Measurements from ENCODE around the gene CDYL. TPM values are rescaled to one million over a fixed set of nuclear protein-coding genes. Genes with fewer than 3 reads are reported as not detected.

CDYL gene
- total and polyA plus RNA-seq, 10 donors, result 6.8 to 48.4 (median 35.3) TPM

- Histone ChIP-seq H3K27ac (no peak overlapping the region), H3K9me3 (no peaks in the 10 kb centered on the region), H3K4me1 (peaks cover 0 to 89% (median 20%) of the 10 kb centered on the region in 6 donors), H3K36me3 (no peaks in the 10 kb centered on the region), H3K27me3 (replicated peaks in 1 of 7) (no peaks in the 10 kb centered on the region), H3K4me3 (no peak overlapping the region)
- intact Hi-C loops (cut with DNase I; ENCODE audit: low total_unique reads), result no loop called here
- TF ChIP-seq POLR2AphosphoS5 (IDR thresholded peaks at IDR 0.05), result no peak
- TF ChIP-seq POLR2A (IDR thresholded peaks at IDR 0.05), result no peak
- DNase-seq, result no peak
- WGBS, 5 donors, result 89 to 92% (median 91%) methylated on average over 4 of the region's 4 CpGs
Measured at GRCh38 chr6:4818272-4818938, 42.2 kb downstream of the CDYL start.

- 84 to 96% (median 87%) methylated on average over 1 of the region's 1 CpG for WGBS, 5 donors
- H3K4me1 ChIP-seq, result peaks cover 0 to 75% (median 9%) of the 10 kb centered on the region in 6 donors
- no peak for TF ChIP-seq CTCF (IDR thresholded peaks at IDR 0.05 in 8 of 11, conservative IDR thresholded peaks at IDR 0.05 in 3 of 11)
- no peak for TF ChIP-seq POLR2A (IDR thresholded peaks at IDR 0.05)
- no peak for TF ChIP-seq POLR2AphosphoS5 (IDR thresholded peaks at IDR 0.05)
Measured at GRCh38 chr6:4819706-4820283, 43.6 kb downstream of the CDYL start.

GRCh38 chr6:4820704-4821276, 44.6 kb downstream of the CDYL start:
- intact Hi-C loops (cut with DNase I; ENCODE audit: low total_unique reads), result no loop called here
- H3K9me3 ChIP-seq, result peaks cover 0 to 21% (median 9%) of the 10 kb centered on the region in 8 donors
- no peak overlapping the region for H3K4me3 ChIP-seq
- no peak for DNase-seq
- no peak overlapping the region for H3K27ac ChIP-seq
- TF ChIP-seq POLR2AphosphoS5 (IDR thresholded peaks at IDR 0.05) (no peak), CTCF (IDR thresholded peaks at IDR 0.05 in 8 of 11, conservative IDR thresholded peaks at IDR 0.05 in 3 of 11) (no peak), POLR2A (IDR thresholded peaks at IDR 0.05) (no peak)
- H3K27me3 ChIP-seq (replicated peaks in 1 of 7), result no peaks in the 10 kb centered on the region
- WGBS, 5 donors, result 80 to 95% (median 93%) methylated on average over 5 of the region's 5 CpGs
- no peaks in the 10 kb centered on the region for H3K36me3 ChIP-seq
- H3K4me1 ChIP-seq, result peaks cover 0 to 67% (median 3%) of the 10 kb centered on the region in 6 donors

More at GRCh38 chr6:4819706-4820283, 43.6 kb downstream of the CDYL start:
- no peak overlapping the region for H3K27ac ChIP-seq
- DNase-seq, result no peak
- H3K27me3 ChIP-seq (replicated peaks in 1 of 7), result no peaks in the 10 kb centered on the region
- peaks cover 0 to 12% (median 0%) of the 10 kb centered on the region in 8 donors for H3K9me3 ChIP-seq
- H3K4me3 ChIP-seq, result no peak overlapping the region
- intact Hi-C loops (cut with DNase I; ENCODE audit: low total_unique reads), result no loop called here
- H3K36me3 ChIP-seq, result no peaks in the 10 kb centered on the region

GRCh38 chr6:4822476-4822875, 46.3 kb downstream of the CDYL start:
- Histone ChIP-seq H3K36me3 (peaks cover 0 to 3% (median 0%) of the 10 kb centered on the region in 6 donors), H3K4me3 (no peak overlapping the region), H3K4me1 (peaks cover 0 to 50% (median 3%) of the 10 kb centered on the region in 6 donors), H3K27ac (no peak overlapping the region), H3K27me3 (replicated peaks in 1 of 7) (no peaks in the 10 kb centered on the region), H3K9me3 (peaks cover 4 to 38% (median 26%) of the 10 kb centered on the region in 8 donors)
- intact Hi-C loops (cut with DNase I; ENCODE audit: low total_unique reads), result no loop called here
- no peak for DNase-seq
- 65 to 96% (median 83%) methylated on average over 1 of the region's 1 CpG for WGBS, 5 donors
- TF ChIP-seq POLR2A (IDR thresholded peaks at IDR 0.05) (no peak), POLR2AphosphoS5 (IDR thresholded peaks at IDR 0.05) (no peak), CTCF (IDR thresholded peaks at IDR 0.05 in 8 of 11, conservative IDR thresholded peaks at IDR 0.05 in 3 of 11) (no peak)
